GM15510 (cell line): ENCODE measurements around the gene BDKRB2.

ENCODE experiments used
- POLR2A ChIP-seq: IDR thresholded peaks from 3 replicates; pipeline ENCODE4 v1.6.1; 2011; ENCODE audit warnings: borderline replicate concordance; ENCODE audit not compliant: insufficient read length; ENCODE audit errors: extremely low read depth

Gene BDKRB2

DNA sequence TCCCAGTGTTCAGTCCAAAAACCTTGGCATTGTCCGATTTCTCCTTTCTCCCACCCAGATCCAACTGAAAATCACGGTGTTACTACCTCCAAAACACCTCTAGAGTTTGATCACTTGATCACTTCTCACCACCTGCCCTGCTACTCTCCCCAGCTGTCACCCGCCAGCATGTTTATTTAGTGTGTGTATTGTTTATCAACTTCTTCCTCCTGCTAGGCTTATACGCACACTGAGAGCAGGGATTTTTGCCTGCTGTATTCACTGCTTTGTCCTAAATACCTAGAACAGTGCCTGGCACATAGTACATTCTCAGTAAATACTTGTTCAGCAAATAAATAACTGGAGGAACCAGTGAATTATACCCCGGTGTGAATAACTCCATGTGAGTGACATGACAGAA lies 56.4 kb downstream of the BDKRB2 start:
- TF ChIP-seq POLR2A = no peak

DNA sequence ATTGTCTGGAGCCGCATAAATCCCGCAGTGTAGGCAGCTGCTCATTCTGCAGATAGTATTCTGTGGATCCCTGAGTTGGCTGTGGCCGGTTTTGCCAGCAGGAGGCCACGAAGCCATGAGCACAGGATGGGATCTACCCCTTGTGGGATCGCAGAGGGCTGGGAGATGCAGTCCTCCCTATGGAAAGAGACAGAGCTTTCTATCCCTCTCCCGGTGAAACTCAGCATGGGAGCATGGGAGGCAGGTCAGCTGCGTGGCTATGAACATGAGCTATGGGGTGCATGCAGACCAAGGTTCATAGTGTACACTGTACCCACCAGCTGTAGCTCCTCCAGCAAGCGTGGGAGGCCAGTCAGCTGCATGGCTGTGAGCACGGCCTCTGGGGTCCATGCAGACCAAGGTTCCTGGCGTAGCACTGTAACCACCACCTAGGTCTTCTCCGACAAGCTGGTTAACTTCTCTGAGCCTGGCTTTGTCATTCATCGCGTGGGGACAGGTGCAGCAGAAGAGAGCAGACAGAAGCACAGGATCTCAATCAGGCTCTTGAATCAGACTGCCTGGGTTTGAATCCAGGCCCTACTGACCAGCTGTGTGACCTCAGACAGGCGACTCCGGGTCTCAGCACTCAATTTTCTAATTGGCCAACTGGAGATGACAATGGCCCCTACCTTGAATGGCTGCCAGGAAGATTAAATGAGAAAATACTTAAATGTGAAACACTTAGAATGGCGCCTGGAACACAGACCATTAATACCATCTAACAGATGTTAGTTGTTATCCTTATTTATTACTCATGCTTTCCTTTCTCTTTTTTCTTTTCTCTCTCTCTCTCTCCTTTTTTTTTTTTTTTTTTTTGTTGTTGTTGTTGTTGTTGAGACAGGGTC lies 57.4 kb downstream of the BDKRB2 start:
- TF ChIP-seq POLR2A = no peak

DNA sequence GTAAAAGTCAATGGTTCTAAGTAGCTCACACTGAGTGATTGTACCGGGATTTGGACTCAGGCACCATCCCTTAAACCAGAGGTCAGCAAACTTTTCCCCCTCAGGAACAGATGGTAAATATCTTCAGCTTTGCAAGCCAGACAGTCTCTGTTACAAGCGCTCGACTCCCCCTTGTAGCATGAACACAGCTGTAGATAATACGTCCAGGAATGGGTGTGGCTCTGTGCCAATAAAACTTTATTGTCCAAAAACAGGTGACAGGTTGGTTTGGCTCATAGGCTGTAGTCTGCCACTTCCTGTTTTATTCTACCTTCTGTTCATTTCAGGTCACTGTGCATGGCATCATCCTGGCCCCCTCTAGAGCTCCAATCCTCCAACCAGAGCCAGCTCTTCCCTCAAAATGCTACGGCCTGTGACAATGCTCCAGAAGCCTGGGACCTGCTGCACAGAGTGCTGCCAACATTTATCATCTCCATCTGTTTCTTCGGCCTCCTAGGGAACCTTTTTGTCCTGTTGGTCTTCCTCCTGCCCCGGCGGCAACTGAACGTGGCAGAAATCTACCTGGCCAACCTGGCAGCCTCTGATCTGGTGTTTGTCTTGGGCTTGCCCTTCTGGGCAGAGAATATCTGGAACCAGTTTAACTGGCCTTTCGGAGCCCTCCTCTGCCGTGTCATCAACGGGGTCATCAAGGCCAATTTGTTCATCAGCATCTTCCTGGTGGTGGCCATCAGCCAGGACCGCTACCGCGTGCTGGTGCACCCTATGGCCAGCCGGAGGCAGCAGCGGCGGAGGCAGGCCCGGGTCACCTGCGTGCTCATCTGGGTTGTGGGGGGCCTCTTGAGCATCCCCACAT lies 58.9 kb downstream of the BDKRB2 start:
- no peak for TF ChIP-seq POLR2A

DNA sequence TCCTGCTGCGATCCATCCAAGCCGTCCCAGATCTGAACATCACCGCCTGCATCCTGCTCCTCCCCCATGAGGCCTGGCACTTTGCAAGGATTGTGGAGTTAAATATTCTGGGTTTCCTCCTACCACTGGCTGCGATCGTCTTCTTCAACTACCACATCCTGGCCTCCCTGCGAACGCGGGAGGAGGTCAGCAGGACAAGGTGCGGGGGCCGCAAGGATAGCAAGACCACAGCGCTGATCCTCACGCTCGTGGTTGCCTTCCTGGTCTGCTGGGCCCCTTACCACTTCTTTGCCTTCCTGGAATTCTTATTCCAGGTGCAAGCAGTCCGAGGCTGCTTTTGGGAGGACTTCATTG lies 59.5 kb downstream of the BDKRB2 start:
- TF ChIP-seq POLR2A = no peak

DNA sequence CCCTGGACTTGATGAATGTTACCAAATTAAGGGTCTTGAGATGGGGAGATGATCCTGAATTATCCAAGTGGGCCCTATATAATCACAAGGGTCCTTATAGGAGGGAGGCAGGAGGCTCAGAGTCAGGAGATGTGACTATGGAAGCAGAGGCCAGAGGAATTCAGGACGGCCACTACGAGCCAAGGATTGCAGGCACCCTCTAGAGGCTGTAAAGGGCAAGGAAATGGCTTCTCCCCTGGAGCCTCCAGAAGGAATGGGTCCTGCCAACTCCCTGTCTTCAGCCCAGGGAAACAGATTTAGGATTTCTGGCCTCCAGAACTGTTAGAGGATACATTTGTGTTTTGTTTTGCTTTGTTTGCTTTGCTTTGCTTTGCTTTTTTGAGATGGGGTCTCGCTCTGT lies 60.2 kb downstream of the BDKRB2 start:
- no peak for TF ChIP-seq POLR2A

DNA sequence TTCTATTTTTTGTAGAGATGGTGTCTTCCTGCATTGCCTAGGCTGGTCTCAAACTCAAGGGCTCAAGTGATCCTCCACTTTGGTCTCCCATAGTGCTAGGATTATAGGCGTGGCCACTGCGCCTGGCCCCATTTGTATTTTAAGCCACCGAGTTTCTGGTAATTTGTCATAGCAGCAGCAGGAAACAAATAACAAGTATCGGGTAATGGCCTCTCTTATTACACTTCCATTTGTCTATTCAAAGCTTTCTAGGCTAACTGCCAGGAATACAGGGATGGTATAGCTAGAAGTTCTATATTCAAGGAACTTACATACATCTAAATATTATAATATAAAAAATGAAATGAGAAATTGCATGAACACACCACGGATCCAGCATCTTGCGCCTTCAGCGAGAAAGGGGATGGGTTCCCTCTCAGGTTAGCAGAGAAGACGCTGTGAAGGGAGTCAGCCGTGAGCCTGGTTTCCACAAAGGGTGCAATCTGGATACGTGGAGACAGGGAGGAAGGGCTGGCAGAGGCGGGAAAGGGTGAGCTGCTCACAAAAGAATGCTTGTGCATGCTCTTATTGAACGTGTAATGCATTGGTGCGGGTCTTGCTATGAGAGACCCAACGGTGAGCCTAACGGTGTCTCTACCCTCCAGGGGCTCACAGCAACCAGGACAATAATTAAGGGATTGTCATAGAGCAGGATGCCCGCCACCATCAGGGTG lies 60.9 kb downstream of the BDKRB2 start:
- no peak for TF ChIP-seq POLR2A

DNA sequence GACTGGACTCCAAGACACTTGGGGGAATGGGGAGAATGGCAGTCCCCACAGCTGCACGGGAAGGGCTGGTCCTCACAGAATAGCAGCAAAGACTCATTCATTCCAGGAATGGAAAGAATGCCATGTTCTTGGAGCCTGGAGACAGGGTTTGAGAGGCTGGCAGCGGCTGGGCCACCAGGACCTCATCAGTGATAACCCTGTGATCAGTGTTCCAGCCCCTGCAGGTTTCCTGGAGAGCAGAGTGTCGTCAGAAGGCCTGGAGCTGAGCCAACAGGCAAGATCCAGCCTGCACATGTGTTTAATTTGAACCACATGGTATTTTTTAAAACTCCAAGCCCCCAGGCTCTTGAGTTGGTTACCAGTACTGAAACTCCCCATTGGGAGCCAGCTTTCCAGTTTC lies 62.7 kb downstream of the BDKRB2 start:
- TF ChIP-seq POLR2A = no peak

DNA sequence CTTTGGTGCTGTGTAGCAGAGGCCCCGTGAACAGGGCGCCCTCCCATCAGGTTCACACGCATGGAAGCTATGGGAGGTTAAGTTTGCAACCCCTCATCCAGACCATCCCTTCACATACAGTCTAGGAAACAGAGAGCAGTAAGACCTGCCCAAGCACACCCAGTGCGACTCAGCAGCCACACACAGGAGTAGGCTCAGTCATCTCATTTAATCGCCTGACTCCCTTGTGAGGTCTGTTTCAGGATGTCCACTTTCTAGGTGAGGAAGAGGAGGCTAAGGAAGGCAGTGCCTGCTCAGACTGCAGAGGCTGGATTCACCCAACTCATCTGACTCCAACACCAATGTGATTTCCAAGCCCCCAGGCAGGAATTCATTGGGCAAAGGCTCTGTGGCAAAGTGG lies 63.3 kb downstream of the BDKRB2 start:
- TF ChIP-seq POLR2A = no peak

DNA sequence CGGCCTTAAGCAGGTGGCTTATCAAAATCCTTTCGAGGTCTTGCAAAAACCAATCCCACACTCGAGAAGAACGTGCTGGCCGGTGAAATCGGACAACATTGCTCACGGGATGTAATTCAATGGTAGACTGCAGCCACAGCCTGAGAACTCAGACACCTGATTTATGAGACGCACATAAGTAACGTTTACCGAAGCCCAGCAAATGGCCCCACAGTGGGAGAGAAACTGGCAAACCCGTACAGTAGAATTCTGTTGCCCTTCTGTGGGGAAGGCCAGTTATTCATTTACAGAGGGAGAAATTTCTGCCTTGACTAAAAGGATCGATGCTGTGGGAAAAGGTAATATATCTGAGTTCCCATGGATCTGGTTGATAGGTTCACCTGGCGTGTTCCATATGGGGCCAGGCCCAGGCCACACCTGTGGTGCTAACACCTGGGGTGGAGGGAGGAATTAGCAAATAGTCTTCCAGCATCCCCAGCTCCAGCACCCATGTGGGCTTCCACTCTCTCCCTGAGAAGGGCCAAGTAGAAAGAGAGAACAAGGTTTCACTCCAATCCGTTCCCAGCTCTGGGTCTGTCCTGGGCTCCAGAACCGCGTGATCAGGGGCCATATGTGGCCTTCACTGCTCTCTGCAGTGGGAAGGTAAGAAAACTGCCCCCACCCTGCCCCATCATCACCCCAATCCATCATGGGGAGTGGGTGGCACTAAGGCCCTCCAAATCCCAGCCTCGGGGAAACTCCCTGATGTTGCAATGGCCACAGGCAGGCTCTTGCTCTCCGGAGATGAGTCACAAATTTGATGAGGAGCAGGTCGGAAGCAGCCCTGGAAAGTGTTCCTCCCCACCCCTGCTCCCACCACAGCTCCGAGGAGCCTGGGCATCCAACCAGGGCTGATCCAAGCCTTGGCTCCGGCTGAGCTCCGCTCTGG lies 64.1 kb downstream of the BDKRB2 start:
- TF ChIP-seq POLR2A = no peak

DNA sequence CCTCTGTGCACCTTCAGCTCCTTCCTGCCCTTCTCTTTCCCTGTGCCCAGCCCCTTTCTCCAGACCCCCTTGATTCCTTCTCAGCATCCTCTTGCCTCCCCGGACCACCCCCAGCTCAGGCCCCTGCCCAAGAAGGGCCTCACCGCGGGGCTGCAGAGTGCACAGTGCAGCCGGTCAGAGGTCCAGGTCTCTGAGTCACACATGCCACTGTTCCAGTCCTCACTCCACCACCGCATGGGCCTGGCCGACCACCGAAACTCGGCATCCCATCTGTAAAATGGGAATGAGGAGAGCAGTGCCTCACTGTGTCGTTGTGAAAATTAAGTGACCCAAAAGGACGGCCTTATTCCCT lies 64.7 kb downstream of the BDKRB2 start:
- TF ChIP-seq POLR2A = no peak

DNA sequence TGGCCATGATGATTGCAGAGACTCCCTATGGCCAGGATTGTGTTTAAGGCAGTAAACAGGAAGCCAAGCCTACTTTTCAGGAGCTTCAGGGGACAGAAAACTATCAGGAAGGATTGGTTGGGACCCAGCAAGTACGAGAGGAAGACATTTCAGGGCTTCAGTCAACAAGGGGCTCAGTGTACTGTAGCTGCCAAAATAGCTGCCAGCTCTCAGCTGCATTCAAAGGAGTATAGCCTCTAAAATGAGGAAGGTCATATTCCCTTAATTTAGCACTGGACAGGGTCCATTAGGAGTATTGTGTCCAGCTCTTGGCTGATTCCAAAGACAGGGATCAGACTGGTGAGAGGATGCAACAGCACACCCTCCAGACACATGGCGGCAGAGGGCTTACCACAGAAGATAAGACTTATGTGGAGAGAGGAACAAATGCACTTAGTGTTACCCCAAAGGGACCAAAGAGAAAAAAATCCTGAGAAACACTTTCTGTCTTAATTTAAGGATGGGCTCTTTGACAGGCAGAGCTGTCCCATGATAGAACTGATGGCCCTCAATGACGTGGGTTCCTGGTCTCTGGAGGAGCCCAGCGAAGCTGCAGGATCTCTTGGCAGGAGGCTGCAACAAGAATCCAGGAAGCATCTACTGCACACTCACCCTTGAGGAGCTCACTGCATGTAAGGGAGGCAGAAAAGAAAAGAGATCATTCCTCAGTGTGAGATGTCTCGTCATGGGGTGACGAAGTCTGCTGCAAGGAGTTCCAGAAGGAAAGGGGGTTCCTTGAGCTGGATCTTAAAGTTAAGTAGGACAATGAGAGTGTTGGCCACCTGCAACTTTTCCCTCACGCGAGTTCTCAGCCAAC lies 66.2 kb downstream of the BDKRB2 start:
- TF ChIP-seq POLR2A = no peak

DNA sequence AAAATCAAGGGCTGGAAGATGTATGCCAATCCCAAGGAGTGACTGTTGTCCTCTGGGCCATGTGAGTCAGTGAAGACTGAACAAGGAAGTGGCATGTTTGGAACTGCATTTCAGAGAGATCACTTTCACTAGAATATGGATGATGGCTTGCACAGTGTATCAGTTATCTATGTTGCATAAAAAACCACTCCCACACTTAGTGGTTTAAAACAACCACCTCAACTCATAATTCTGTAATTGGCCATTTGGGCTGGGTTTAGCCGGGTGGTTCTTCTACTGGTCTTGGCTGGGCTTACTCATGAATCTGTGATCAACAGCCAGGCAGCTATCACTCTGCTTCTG lies 66.8 kb downstream of the BDKRB2 start:
- TF ChIP-seq POLR2A = no peak

DNA sequence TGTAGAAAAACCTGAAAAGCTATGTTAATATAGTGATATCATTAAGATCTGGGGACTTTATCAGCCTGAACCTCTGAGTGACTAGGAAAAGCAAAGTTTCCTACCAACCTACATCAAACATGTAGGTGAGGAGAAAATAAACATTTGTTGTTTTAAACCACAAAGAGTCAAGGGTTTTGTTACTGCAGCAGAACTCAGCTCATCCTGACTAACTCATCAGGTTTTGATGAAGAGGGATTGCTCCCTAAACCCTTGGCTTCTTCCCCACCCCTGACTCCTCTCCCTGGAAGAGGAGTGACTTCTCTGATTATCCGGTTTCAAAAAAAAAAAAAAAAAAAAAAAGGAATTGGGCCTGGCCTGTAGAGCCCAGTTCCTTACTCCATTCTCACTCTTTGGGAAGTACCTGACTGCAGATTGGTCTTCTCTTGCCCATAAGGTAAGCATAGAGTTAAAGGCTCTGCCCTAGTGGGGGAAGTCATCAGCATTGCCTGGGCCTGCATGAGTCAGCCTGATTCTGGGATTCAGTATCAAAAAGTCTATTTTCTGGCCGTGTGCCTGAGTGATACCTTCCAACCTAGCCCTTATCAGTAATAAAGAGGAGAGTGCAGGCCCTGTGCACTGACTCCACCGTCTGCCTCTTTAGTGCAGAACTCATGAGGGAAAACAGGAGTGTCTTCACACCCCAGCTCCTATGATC lies 68.3 kb downstream of the BDKRB2 start:
- TF ChIP-seq POLR2A = no peak
